ENCODE results near the gene DCLK2. TPM values are rescaled to one million over a fixed set of nuclear protein-coding genes. Genes with fewer than 3 reads are reported as not detected.

DCLK2 gene
- total and polyA plus RNA-seq, 2 of the 8 experiments (the other 6 are each of a cell fraction or from before 2014, with no cell fraction given): 0.32 to 0.37 TPM

GRCh38 chr4:150069353-150069752, 8.9 kb upstream of the DCLK2 start (continued):
- no peak for TF ChIP-seq CHD7 (IDR thresholded peaks at IDR 0.05; ENCODE audit: insufficient replicate concordance, low read length)
- no peak for TF ChIP-seq RNF2 (IDR thresholded peaks at IDR 0.05; ENCODE audit: borderline replicate concordance, low read depth, low read length, missing control alignments, poor library complexity, severe bottlenecking)
